Daoy (cell line): ENCODE measurements around the gene DDX39B. TPM values are rescaled to one million over a fixed set of nuclear protein-coding genes. Genes with fewer than 3 reads are reported as not detected.
A peak's percentile ranks its signal among the peaks of the same experiment; 100 is the strongest.
"Not testable (repeated sequence)": the region's sequence is repeated elsewhere in the genome, so short reads cannot be mapped to it uniquely, and the experiment has no call there.

Source experiments
- DNase-seq: peaks from one replicate; pipeline ENCODE4 v3.0.0-alpha.2; 2015; ENCODE audit warnings: low read depth
- total RNA-seq: library from RNA; depleted of rRNA; stranded (reverse); fragments of >200 nt; shearing (Covaris generic); gene quantifications from 2 replicates; pipeline ENCODE4 v1.2.3, GENCODE V29; 2014; rRNA removed

DDX39B gene
- total RNA-seq = 678 and 762 TPM in 2 replicates

DNA sequence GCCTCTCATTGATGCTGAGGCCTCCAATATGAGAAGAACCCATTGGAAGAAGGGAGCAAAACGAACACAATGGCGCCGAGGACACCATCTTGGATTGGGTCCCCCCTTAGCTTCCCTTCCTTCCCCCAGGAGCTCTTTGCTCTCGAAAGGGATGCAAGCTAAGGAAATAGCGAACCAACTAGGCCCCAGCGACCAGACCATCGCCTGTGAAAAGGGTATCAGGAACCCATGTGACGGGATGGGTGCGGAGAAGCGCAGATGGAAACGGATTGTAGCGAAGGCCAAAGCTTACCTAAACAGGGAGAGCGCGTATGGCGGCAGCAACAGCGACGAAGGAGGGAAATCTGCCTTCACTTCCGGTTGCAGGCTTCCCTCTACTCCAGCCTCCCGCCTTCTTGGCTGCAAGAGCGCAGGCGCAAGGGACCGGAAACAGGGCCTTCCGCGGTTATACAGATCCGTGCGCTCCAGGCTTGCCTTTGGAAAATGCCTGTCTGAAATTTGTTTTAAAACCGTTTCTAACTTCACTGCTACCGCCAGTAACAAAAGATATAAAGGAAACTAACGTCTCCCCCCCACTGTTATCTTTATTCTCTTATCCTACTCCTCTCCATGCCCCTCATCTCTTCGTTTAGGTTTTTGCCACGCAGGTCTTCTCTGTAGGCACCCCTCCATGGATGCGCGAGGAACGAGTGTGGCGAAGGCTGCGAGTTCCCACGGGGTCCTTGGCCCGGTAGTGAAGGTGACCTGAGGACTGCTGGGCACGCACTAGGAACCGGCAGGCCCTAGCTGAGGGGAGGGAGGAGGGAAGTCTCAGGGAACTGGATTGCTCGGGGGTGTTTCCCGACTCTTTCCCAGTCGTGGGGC is at the start of gene DDX39B:
Gene DDX39B (minus strand): TSS at position 346 of the 864 bp plus-strand sequence. CDS start 1,471 bp downstream, outside the sequence.
- DNase-seq = peak; percentile 99

DNA sequence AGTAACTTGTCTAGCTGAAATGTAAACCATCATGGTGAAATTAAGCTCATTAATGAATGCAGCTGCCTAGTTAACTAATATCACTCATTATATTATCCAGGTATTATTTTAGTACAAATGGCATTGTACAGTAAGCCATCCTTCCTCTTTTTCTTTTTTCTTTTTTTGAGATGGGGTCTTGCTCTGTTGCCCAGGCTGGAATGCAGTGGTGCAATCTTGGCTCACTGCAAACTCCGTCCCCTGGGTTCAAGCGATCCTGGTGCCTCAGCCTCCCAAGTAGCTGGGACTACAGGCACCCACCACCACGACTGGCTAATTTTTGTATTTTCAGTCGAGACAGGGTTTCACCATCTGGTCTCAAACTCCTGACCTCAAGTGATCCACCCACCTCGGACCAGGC is 48.9 kb upstream of the DDX39B start:
- DNase-seq = not testable (repeated sequence)

DNA sequence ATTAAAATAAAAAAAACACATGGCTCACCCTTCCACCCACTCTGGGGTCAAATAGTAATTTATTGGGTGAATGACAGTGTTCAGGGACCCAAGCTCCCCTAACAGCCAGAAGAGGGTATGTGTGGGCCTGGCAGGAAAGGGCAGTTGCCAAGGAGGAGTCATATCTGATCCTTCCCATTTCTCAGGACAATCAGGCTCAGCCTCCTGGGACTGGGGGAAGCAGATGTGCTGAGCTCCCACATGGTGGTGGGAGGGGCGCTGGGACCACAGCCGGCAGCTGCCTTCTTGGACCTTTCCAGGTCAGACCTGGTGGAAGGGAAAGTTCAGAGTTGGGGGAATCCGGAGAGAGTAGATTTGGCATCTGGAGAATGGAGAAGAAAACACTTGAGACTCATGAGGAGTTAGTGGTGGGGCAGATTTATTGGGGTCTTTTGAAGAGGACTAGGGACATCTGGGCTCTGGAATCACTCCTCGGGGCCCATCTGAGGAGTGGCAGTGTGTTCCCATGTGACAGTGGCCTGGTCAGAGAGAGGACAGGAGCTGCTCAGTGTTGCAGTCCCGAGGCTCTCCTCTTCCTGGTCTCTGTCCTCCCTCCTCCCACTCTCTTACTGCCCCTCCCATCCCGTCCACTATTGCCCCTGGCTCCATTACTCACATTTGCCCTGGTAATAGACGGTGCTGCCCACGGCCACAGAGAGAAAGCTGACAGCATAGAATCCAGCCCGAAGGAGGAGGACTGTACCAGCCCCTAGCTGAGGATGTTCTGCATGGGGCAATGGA is 47.3 kb upstream of the DDX39B start:
- DNase-seq = no peak

DNA sequence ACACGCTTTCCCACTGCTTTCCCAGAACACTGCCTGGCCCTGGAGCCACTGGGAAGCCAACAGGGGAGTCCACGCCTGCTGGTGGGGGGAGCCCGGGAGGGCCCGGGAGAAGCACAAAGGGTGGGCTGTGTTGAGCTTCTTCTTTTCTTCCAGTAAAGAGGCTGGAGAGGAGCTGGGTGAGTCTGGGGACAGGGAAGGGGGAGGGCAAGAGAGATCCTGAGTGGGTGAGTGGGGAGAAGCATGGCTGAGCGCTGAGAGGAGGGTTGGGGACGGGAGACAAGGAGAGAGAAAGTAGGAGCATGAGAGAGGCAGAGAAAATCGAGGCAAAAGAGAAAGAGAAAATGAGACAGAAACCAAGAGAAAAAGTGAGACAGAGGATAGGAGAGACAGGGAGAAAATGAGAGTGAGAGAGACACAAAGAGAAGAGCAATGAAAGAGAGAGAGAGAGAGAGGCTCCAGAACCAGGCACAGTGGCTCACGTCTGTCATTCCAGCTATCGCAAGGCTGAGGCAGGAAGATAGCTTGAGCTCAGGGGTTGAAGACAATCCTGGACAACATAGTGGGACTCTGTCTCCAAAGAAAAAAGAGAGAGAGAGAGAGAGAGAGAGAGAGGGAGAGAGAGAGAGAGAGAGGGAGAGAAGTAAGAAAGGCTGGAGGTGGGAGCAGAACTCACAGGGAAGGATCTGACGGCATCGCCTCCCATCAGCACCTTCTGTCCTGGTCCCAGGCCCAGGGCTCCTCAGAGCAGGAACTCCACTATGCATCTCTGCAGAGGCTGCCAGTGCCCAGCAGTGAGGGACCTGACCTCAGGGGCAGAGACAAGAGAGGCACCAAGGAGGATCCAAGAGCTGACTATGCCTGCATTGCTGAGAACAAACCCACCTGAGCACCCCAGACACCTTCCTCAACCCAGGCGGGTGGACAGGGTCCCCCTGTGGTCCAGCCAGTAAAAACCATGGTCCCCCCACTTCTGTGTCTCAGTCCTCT is 46.3 kb upstream of the DDX39B start:
- DNase-seq = no peak

DNA sequence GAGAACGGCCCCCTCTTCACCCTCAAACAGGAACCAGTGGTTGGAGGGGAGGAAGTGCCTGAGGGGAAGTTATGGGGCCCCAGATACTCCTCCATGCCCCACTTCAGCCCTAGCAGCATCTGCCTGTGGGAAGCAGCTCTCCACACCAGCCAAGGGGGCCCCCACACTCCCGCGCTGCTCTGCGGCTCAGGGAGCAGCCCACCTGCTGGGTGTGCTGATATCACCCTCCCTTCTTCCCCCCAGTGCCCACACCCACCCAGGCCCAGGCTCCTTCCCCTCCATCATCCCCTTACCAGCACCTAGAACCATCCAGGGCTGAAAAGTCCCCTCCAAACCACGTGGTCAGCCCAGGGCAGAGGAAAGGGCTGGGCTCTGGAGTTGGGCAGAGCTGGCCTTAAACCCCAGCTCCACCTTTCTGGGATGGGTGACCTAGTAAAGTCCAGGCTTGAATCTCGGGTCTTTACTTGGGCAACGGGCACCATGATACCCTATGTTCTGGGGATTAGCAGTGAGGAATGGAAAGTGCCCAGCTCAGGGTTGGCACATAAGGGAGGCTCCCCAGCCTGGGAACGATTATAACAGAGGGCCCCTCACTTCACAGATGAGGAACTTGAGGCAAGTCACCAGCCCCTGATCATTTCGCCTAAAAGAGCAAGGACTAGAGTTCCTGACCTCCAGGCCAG is 44.9 kb upstream of the DDX39B start:
- DNase-seq = no peak

DNA sequence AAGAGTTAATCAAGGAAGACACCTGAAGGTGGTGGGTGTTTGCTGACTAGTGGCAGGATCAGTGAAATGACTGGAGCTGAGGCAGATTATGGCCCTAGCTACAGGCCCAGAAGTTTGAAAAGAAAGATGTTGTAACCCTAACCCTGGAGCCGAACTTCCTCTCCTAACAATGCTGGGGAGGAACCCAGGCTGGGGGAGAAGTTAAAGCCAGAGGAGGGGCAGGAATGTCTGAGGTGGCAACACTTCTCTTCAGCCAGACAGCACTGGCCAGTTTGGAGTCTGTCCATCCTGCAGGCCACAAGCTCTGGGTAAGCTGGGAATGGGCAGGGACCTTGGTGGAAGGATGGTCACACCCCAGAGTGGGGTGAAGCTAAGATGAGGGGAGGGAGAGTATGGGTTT is 44.2 kb upstream of the DDX39B start, which contains the start of gene LST1:
Gene LST1 (plus strand): TSS at position 270 of the 400 bp plus-strand sequence. CDS start 1,023 bp downstream, outside the sequence.
- no peak for DNase-seq

DNA sequence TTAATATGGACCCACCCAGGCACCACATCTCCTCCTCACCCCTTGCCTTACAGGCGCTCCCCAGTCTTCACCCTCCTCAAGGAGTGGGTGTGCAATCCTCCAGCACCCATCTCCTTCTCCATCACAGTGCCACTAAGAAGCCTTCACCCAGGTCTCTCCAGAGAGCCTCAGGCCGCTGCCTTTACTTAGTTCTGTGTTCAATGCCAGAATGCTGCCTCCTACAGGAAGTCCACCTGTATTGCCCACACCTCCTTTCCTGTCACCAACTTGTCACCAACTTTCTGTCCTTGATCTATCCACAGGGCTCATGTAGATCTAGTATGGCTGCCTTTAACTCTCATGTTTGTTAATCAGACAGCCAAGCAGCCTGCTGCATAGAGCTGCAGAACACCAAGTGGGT is 43.7 kb upstream of the DDX39B start:
- DNase-seq = peak; percentile 25

DNA sequence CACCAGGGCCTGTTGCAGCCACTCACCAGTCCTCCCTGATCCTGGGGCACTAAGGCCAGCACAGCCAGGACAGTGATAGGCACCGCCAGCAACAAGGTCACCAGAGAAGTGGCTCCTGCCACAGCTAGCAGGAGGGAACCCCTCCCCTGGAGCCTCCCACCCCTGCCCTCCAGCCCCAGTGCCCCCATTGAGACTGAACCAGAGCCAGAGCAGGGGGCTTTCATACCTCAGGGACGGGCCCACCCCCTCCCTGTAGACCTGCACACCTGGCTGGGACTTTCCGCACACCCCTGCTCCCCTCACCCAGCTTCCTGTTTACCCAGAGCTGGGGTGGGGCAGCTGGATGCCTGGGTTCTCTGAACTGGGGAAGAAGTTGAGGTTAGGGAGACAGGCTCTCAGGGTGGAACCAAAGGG is 40.4 kb upstream of the DDX39B start, which contains the start of gene LTB:
Gene LTB (minus strand): TSS at position 195 of the 414 bp plus-strand sequence. CDS start 7 bp downstream, at position 188.
- no peak for DNase-seq

DNA sequence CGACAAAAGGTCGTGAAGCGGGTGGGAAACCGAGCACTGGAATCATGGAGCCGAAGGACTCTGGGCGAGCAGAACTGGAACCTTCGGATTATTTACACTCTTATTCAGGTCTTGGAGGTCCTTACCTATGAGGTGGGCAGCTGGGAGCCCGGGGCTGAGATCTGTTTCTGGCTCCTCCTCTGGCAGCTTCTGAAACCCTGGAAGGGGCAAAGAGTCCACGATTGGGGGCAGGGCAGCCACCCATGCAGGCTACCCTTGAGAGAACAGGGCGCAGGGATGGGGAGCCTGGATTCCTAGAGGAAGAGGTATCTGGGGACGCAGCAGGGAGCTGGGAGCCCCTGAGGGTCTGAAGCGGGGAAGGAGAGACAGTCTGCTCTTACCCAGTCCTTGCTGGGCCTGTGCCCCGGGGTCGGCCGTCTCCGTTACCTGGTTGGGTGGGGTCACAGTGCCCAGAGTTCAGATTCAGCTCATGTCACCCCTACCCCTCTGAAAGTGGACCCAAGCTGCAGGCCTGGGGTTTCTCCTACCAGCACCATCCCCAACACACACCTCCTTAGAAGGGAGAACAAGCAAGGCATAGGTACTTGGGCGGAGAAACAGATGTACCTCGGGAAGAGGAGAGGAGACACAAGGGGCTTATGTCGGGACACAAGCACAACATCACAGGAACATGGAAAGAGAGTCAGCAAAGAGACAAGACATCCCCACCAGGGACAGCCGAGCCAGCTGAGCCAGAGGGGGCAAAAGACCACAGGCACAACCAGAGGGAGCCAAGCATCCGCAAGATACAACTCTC is 39.8 kb upstream of the DDX39B start:
- DNase-seq = no peak

DNA sequence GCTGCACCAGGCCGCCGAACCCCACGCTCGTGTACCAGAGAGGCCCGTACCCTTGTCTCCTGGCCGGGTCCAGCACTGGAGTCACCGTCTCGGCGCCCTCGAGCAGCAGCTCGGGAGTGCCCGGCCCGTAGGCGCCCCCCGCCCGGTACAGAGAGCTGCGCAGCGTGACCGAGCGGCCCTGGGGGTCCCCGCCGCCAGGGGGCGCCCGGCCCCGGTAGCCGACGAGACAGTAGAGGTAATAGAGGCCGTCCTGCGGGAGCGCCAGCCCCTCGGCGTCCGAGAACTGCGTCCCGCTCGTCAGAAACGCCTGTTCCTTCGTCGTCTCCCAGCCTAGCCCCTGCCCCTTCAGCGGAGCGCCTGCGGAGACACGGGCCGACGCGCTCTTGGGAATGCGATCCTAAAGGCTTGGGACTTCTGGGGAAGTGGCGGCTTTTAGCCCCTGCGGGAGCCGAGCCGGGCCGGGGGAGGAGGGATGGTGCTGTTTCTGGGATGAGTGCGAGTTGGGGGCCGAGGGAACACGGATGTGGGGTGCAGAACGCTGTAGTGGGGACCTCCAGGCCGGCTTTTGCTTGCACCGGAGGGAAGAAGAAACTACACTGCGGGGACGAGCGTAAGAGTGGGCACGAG is 39.1 kb upstream of the DDX39B start:
- peak; percentile 87 for DNase-seq

DNA sequence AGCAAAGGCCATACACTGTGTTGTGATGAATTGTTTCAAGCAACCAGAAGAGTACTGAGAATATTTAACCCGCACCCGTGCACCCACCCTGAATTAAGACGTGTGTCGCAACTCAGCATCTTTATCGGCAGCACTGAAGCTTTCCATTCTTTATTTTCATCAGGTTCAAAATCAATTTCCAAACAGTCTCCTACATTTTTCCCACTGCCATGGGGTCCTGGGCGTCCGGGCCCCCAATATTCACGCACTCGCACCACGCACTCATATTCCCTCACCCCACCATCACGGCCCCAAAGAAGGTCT is 38.6 kb upstream of the DDX39B start:
- no peak for DNase-seq

DNA sequence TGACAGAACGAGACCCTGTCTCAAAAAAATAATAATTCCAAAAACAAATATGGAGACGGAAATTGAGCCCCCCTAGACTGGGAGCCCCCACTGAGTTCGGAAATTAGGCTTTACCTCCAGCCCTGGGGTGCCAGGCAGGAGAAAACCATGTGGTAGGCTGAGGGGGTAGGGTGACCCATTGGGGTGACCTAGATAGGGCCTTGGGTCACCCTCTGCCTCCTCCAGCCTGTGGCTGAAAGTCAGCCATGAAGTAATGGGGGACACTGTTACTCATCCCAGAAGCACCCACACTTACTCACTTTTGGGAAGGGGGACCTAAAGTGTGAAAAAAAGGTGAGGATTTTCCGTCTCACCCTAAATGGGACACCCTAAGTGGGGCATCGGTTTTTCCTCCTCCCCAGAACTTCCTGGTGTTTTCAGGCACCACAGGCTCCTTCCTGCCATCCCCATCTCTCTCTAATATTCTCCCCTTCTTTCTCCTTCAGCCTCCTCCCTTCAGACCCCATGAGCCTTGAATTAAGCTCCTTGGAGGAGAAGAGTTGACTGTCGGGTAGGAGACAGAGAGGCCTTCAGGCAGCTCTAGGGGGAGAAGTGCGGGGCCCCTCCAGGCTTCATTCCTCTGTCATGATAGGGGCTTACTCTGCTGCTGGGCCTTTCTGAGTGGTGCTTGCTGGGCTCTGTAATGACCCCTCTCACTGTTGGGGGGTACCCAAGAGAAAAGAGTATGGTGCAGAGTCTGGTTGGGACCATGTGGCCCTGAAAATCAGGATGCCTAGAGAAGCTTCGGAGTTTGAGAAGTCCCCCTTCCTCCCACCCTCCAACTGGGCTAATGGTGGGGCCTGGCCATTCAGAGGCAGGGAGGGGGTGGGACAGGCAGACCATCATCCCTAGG is 38.0 kb upstream of the DDX39B start:
- DNase-seq = no peak

DNA sequence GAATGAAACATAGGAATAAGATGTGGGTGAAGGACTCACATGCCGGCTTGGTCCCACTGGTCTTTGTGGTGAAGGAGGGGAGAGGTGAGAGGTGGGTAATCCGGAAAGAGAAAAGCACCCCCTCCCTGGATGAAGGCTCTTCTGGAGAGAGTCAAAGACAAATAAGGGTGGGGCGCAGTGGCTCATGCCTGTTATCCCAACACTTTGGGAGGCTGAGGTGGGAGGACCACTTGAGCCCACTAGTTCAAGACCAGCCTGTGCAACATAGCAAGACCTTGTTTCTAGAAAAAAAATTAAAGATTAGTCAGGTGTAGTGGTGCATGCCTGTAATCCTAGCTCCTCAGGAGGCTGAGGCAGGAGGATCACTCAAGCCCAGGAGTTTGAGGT is 37.3 kb upstream of the DDX39B start:
- DNase-seq = no peak

DNA sequence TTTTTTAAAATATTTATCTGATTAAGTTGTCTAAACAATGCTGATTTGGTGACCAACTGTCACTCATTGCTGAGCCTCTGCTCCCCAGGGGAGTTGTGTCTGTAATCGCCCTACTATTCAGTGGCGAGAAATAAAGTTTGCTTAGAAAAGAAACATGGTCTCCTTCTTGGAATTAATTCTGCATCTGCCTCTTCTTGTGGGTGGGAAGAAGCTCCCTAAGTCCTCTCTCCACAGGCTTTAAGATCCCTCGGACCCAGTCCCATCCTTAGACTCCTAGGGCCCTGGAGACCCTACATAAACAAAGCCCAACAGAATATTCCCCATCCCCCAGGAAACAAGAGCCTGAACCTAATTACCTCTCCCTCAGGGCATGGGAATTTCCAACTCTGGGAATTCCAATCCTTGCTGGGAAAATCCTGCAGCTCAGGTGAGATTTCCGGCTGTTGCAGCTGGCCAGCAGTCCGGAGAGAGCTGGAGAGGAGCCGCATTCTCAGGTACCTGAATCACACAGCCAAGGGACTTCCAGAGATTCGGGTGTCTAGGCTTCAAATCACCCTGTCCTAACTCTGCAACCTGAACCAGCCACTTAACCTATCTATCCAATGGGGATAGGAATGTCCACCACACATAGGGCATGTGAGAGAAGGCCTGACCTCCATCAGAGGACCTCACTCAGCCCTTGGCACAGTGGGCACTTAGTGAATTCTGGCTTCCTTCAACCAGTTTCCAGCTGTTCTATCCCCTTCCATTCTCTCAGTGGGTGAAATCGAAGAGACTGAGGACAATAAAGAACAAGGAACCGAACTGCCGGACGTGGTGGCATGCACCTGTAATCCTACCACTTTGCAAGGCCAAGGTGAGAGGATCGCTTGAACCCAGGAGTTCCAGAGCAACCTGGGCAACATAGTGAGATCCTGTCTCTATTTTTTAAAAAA is 36.6 kb upstream of the DDX39B start:
- peak; percentile 79 for DNase-seq

DNA sequence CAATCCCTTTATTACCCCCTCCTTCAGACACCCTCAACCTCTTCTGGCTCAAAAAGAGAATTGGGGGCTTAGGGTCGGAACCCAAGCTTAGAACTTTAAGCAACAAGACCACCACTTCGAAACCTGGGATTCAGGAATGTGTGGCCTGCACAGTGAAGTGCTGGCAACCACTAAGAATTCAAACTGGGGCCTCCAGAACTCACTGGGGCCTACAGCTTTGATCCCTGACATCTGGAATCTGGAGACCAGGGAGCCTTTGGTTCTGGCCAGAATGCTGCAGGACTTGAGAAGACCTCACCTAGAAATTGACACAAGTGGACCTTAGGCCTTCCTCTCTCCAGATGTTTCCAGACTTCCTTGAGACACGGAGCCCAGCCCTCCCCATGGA is 35.8 kb upstream of the DDX39B start:
- DNase-seq = no peak

DNA sequence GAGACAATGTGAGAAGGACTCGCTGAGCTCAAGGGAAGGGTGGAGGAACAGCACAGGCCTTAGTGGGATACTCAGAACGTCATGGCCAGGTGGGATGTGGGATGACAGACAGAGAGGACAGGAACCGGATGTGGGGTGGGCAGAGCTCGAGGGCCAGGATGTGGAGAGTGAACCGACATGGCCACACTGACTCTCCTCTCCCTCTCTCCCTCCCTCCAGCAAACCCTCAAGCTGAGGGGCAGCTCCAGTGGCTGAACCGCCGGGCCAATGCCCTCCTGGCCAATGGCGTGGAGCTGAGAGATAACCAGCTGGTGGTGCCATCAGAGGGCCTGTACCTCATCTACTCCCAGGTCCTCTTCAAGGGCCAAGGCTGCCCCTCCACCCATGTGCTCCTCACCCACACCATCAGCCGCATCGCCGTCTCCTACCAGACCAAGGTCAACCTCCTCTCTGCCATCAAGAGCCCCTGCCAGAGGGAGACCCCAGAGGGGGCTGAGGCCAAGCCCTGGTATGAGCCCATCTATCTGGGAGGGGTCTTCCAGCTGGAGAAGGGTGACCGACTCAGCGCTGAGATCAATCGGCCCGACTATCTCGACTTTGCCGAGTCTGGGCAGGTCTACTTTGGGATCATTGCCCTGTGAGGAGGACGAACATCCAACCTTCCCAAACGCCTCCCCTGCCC is 35.2 kb upstream of the DDX39B start:
- DNase-seq = no peak
